HL-60 (cell line): ENCODE data around the gene TET2.

Experiments
- POLR2AphosphoS5 ChIP-seq: IDR thresholded peaks from 2 replicates; pipeline ENCODE4 v1.6.1; 2012; ENCODE audit warnings: low read depth
- SPI1 ChIP-seq: IDR thresholded peaks from 2 replicates; pipeline ENCODE4 v1.6.1; 2012; ENCODE audit warnings: low read depth, mild to moderate bottlenecking, borderline replicate concordance
- TF ChIP-seq, protein P1 (sequence below): IDR thresholded peaks from one replicate; pipeline ENCODE4 v1.5.1; 2011; ENCODE audit warnings: low read length, control low read depth, inconsistent platforms; ENCODE audit not compliant: insufficient read depth

DNA sequence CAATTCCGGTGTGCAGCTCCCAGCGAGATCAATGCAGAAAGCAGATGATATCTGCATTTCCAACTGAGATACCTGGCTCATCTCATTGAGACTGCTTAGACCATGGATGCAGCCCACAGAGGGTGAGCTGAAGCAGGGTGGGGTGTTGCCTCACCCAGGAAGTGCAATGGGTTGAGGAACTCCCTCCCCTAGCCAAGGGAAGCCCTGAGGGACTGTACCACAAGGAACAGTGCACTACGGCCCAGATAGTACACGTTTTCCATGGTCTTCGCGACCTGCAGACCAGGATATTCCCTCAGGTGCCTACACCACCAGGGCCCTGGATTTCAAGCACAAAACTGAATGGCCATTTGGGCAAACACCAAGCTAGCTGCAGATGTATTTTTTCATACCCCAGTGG lies 150.0 kb downstream of the TET2 start:
- TF ChIP-seq SPI1 = peak; percentile 34; the same call in 1 of the 2 replicates
- no peak for TF ChIP-seq POLR2AphosphoS5
- TF ChIP-seq, protein P1, sequence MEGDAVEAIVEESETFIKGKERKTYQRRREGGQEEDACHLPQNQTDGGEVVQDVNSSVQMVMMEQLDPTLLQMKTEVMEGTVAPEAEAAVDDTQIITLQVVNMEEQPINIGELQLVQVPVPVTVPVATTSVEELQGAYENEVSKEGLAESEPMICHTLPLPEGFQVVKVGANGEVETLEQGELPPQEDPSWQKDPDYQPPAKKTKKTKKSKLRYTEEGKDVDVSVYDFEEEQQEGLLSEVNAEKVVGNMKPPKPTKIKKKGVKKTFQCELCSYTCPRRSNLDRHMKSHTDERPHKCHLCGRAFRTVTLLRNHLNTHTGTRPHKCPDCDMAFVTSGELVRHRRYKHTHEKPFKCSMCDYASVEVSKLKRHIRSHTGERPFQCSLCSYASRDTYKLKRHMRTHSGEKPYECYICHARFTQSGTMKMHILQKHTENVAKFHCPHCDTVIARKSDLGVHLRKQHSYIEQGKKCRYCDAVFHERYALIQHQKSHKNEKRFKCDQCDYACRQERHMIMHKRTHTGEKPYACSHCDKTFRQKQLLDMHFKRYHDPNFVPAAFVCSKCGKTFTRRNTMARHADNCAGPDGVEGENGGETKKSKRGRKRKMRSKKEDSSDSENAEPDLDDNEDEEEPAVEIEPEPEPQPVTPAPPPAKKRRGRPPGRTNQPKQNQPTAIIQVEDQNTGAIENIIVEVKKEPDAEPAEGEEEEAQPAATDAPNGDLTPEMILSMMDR = no peak
